ENCODE data around the gene ZNF91. TPM values are rescaled to one million over a fixed set of nuclear protein-coding genes. Genes with fewer than 3 reads are reported as not detected.

Gene ZNF91
- total RNA-seq, 4 donors from 2014 or later, result 11.7 to 40.4 (median 26.0) TPM

DNA sequence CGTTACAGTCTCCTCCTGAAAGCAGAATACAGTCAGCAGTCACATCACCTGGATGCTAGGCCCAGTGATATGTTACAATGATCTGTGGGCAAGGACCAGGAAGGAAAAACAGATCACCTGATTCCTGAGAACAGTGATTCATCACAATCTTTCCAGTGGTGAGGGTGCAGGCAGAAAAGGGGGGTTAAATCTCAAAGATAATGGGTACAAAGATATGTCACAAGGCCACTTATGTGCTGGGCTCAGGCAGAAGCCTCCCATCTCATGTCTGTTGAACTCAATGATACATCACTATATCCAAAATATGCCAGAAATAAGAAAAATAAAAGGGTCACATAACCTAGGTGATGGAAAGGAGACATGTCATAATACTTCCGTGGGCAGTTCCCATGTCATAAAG is 10.8 kb upstream of the ZNF91 start:
- intact Hi-C loops (cut with DNase I), result no loop called here
- no peaks in the 10 kb centered on the region for H3K36me3 ChIP-seq
- H3K9me3 ChIP-seq, result no peaks in the 10 kb centered on the region
- WGBS, 2 donors, result 77% methylated on average over 2 of the region's 2 CpGs
- H3K27me3 ChIP-seq, result no peaks in the 10 kb centered on the region
- DNase-seq, result no peak
- no peaks in the 10 kb centered on the region for H3K4me1 ChIP-seq
- no peak overlapping the region for H3K4me3 ChIP-seq
- TF ChIP-seq, protein P1, sequence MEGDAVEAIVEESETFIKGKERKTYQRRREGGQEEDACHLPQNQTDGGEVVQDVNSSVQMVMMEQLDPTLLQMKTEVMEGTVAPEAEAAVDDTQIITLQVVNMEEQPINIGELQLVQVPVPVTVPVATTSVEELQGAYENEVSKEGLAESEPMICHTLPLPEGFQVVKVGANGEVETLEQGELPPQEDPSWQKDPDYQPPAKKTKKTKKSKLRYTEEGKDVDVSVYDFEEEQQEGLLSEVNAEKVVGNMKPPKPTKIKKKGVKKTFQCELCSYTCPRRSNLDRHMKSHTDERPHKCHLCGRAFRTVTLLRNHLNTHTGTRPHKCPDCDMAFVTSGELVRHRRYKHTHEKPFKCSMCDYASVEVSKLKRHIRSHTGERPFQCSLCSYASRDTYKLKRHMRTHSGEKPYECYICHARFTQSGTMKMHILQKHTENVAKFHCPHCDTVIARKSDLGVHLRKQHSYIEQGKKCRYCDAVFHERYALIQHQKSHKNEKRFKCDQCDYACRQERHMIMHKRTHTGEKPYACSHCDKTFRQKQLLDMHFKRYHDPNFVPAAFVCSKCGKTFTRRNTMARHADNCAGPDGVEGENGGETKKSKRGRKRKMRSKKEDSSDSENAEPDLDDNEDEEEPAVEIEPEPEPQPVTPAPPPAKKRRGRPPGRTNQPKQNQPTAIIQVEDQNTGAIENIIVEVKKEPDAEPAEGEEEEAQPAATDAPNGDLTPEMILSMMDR (IDR thresholded peaks at IDR 0.05), result no peak
- TF ChIP-seq POLR2A (IDR thresholded peaks at IDR 0.05), result no peak
- no peak overlapping the region for H3K27ac ChIP-seq

DNA sequence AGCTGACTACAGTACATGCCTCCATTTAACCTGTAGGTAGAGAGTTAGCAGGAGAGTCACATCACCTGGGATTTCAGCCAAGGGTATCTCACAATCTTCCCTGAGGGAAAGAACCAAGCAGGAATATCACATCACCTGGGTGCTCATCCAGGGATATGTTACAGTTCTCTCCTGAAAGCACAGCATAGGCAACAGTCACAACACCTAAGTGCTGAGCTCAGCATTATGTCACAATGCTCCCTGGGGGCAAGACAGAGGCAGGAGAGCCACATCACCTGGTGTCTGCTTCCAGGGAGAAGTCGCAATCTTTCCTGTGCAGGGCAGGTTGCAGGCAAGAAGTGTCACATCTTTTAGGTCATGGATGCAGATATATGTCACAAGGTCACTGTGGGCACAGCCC is 9.4 kb upstream of the ZNF91 start:
- 100% methylated on average over 1 of the region's 1 CpG; no CpG with 5 or more reads in 1 of the 2 donors for WGBS, 2 donors

DNA sequence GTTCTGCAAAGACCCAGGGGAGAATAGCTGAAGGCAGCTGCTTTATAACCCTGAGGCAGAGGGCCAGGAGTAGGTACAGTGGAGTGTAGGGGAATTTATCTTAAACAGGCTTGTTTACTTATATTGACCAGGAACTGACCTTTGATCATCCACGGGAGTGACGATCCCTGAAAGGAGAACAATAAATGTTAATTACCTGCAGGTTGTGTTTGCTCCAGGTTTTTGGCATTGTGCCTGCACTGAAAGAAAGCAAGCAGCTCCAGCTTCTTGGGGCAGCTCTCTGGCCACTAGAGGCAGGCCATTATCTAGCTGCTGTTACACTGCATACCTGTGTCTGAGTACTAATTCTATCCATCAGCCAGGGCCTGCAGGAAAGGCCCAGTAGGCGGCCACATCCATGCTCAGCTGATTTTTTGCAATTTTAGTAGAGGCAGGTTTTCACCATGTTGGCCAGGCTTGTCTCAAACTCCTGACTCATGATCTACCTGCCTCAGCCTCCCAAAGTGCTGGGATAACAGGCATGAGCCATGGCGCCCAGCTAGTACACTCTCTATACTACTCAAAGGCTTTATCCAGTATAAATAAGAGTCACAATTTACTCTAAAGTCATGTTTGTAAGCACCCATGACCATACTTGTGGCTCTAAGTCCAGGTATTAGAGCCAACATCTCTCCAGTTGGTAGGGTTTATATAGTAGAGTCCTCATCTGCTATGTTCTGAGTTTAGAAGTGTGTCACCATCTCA is 8.5 kb upstream of the ZNF91 start:
- no peaks in the 10 kb centered on the region for H3K4me1 ChIP-seq
- H3K27ac ChIP-seq, result peak overlapping the region in 1 of 4 donors; percentile 10
- H3K27me3 ChIP-seq, result no peaks in the 10 kb centered on the region
- no peaks in the 10 kb centered on the region for H3K36me3 ChIP-seq
- intact Hi-C loops (cut with DNase I), result no loop called here
- no peak for TF ChIP-seq POLR2A (IDR thresholded peaks at IDR 0.05)
- TF ChIP-seq, protein P1 (IDR thresholded peaks at IDR 0.05), result peak in 2 of 6 experiments; percentile 5 to 17
- 52 to 64% methylated on average over 2 to 4 of the region's 4 CpGs for WGBS, 2 donors
- DNase-seq, result no peak
- H3K4me3 ChIP-seq, result no peak overlapping the region
- H3K9me3 ChIP-seq, result no peaks in the 10 kb centered on the region

More for the DNA sequence above, 9.4 kb upstream of the ZNF91 start:
- Histone ChIP-seq H3K9me3 (no peaks in the 10 kb centered on the region), H3K36me3 (no peaks in the 10 kb centered on the region), H3K4me1 (no peaks in the 10 kb centered on the region), H3K27me3 (no peaks in the 10 kb centered on the region), H3K4me3 (no peak overlapping the region), H3K27ac (no peak overlapping the region)
- intact Hi-C loops (cut with DNase I), result no loop called here
- DNase-seq, result no peak
- no peak for TF ChIP-seq POLR2A (IDR thresholded peaks at IDR 0.05)
- TF ChIP-seq, protein P1 (IDR thresholded peaks at IDR 0.05), result no peak

DNA sequence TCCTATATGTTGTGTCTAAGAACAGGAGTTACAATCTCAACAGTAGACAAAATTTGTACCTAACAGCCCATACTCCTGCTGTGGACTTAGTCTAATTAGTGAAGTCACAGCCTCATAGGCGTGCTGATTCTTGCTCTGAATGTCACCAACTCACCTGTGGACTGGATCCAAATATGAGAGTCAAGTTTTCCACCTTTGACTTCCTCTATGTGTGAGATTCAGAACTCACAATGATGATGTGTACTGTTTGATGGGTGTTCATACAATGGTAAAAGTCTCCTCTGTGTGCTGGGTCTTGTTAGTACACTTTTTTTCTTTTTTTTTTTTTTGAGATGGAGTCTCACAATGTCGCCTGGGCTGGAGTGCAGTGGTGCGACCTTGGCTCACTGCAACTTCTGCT is 7.8 kb upstream of the ZNF91 start:
- TF ChIP-seq, protein P1 (IDR thresholded peaks at IDR 0.05), result no peak
- TF ChIP-seq POLR2A (IDR thresholded peaks at IDR 0.05), result no peak
- WGBS, 2 donors, result 29 to 70% methylated on average over 1 to 3 of the region's 3 CpGs
- Histone ChIP-seq H3K36me3 (no peaks in the 10 kb centered on the region), H3K27ac (peak overlapping the region in 1 of 4 donors; percentile 10), H3K4me3 (no peak overlapping the region), H3K9me3 (no peaks in the 10 kb centered on the region), H3K4me1 (no peaks in the 10 kb centered on the region), H3K27me3 (no peaks in the 10 kb centered on the region)
- intact Hi-C loops (cut with DNase I), result no loop called here
- DNase-seq, result no peak

DNA sequence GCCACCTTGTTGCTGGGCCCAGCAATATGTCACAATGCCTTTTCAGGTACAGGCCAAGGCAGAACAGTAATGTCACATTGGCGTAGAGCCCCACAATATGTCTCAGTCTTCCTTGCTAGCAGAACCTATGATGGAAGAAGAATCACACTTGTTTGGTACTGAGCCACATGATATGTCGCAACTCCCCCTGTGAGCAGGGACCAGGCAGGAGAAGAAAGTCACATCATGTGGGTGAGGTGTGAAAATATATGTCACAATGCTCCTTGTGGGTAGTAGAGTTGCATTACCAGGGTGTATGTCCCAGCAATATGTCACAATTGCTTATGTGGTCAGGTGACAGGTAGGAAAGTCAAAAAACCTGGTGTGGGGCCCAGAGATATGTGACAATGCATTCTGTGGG is 7.1 kb upstream of the ZNF91 start:
- DNase-seq, result no peak
- no peak overlapping the region for H3K27ac ChIP-seq

More for the DNA sequence above, 7.1 kb upstream of the ZNF91 start:
- Histone ChIP-seq H3K4me1 (no peaks in the 10 kb centered on the region), H3K27me3 (no peaks in the 10 kb centered on the region), H3K9me3 (no peaks in the 10 kb centered on the region), H3K4me3 (no peak overlapping the region), H3K36me3 (no peaks in the 10 kb centered on the region)
- intact Hi-C loops (cut with DNase I), result no loop called here
- no peak for TF ChIP-seq POLR2A (IDR thresholded peaks at IDR 0.05)
- TF ChIP-seq, protein P1 (IDR thresholded peaks at IDR 0.05), result no peak
- WGBS, 2 donors, result 100% methylated on average over 1 to 2 of the region's 2 CpGs
